HepG2 (cell line): Measurements from ENCODE around the gene ARHGAP23. TPM values are rescaled to one million over a fixed set of nuclear protein-coding genes. Genes with fewer than 3 reads are reported as not detected.
A peak's percentile ranks its signal among the peaks of the same experiment; 100 is the strongest.

Experiments
- BORCS8-MEF2B ChIP-seq: sonication (generic); formaldehyde crosslinking; IDR thresholded peaks from 2 replicates; pipeline ENCODE4 v1.8.0; 2022; ENCODE audit warnings: mild to moderate bottlenecking, missing genetic modification reagents
- BRD4 ChIP-seq: sonication (generic); formaldehyde crosslinking; IDR thresholded peaks from 2 replicates; pipeline ENCODE4 v1.4.0; 2020; ENCODE audit warnings: missing genetic modification reagents
- DNMT3B ChIP-seq: conservative IDR thresholded peaks from 2 replicates; pipeline ENCODE4 v1.6.1; 2016; ENCODE audit warnings: missing biosample characterization, control low read depth
- DPF2 ChIP-seq: sonication (generic); formaldehyde crosslinking; IDR thresholded peaks from 2 replicates; pipeline ENCODE4 v1.4.0; 2020; ENCODE audit warnings: mild to moderate bottlenecking, low read depth, missing genetic modification reagents, borderline replicate concordance
- FOXP1 ChIP-seq, 2 experiments: fragments of 450-650 bp in 1 of 2; IDR thresholded peaks; 2 replicates each; pipeline ENCODE4 v1.6.1; 2017 to 2018; ENCODE audit warnings: antibody characterized with exemption in 1 of 2
- GATAD2A ChIP-seq: IDR thresholded peaks from 2 replicates; pipeline ENCODE4 v1.6.1; 2016
- JUN ChIP-seq: sonication (generic); formaldehyde crosslinking; IDR thresholded peaks from 2 replicates; pipeline ENCODE4 v1.4.0; 2020; ENCODE audit warnings: mild to moderate bottlenecking, missing genetic modification reagents
- PCBP1 ChIP-seq: fragments of 200-400 bp; formaldehyde crosslinking; IDR thresholded peaks from 2 replicates; pipeline ENCODE4 v1.6.1; 2017; ENCODE audit warnings: mild to moderate bottlenecking, low read depth, low read length, borderline replicate concordance
- PRDM4 ChIP-seq: sonication (generic); formaldehyde crosslinking; IDR thresholded peaks from 2 replicates; pipeline ENCODE4 v1.9.0; 2021; ENCODE audit warnings: missing genetic modification reagents, borderline replicate concordance
- SP2 ChIP-seq: sonication (generic); formaldehyde crosslinking; IDR thresholded peaks from 2 replicates; pipeline ENCODE4 v1.5.1; 2020; ENCODE audit warnings: mild to moderate bottlenecking, missing genetic modification reagents
- ZKSCAN5 ChIP-seq: sonication (generic); formaldehyde crosslinking; IDR thresholded peaks from 2 replicates; pipeline ENCODE4 v1.5.1; 2020; ENCODE audit warnings: mild to moderate bottlenecking, missing genetic modification reagents
- ZNF276 ChIP-seq: sonication (generic); formaldehyde crosslinking; IDR thresholded peaks from 2 replicates; pipeline ENCODE4 v1.4.0; 2020; ENCODE audit warnings: mild to moderate bottlenecking, low read depth, missing genetic modification reagents
- ZNF740 ChIP-seq: sonication (generic); formaldehyde crosslinking; IDR thresholded peaks from 2 replicates; pipeline ENCODE4 v1.4.0; 2020; ENCODE audit warnings: missing genetic modification reagents
- ZNF784 ChIP-seq: sonication (generic); formaldehyde crosslinking; IDR thresholded peaks from 2 replicates; pipeline ENCODE4 v1.5.1; 2020; ENCODE audit warnings: missing genetic modification reagents, mild to moderate bottlenecking, borderline replicate concordance
- polyA plus RNA-seq, 8 experiments: library from polyadenylated mRNA; depleted of rRNA in 3 of 8; stranded (reverse) in 7 of 8; unstranded in 1 of 8; fragments of >200 nt; fragmentation: Illumina TruSeq in 4 of 8; extraction: Trizol in 4 of 8; gene quantifications; 2 replicates each; pipeline versions ENCODE4 v1.2.1 to v1.2.3, GENCODE V29; 2011 to 2016; ENCODE audit warnings: low read depth in 4 of 8, missing spikeins in 1 of 8, mixed read lengths in 1 of 8; ENCODE audit not compliant: insufficient read depth in 1 of 8
- total RNA-seq, 5 experiments: library from RNA; depleted of rRNA; stranded (reverse); fragments of >200 nt; fragmentation: Illumina TruSeq; extraction: Trizol; gene quantifications; 2 replicates each; pipeline ENCODE4 v1.2.3, GENCODE V29; 2016; ENCODE audit warnings: low read depth in 1 of 5
- TF ChIP-seq, protein P1 (sequence below): sonication (generic); formaldehyde crosslinking; IDR thresholded peaks from 2 replicates; pipeline ENCODE4 v1.4.0; 2020; ENCODE audit warnings: mild to moderate bottlenecking, missing genetic modification reagents
- TF ChIP-seq, protein P2 (sequence below): sonication (generic); formaldehyde crosslinking; IDR thresholded peaks from 2 replicates; pipeline ENCODE4 v1.8.0; 2022; ENCODE audit warnings: low read depth, missing genetic modification reagents

ARHGAP23 gene
- total and polyA plus RNA-seq, 2 of the 13 experiments (the other 11 are each of a cell fraction or from before 2014, with no cell fraction given), result 0.03 TPM; not detected in 1

DNA sequence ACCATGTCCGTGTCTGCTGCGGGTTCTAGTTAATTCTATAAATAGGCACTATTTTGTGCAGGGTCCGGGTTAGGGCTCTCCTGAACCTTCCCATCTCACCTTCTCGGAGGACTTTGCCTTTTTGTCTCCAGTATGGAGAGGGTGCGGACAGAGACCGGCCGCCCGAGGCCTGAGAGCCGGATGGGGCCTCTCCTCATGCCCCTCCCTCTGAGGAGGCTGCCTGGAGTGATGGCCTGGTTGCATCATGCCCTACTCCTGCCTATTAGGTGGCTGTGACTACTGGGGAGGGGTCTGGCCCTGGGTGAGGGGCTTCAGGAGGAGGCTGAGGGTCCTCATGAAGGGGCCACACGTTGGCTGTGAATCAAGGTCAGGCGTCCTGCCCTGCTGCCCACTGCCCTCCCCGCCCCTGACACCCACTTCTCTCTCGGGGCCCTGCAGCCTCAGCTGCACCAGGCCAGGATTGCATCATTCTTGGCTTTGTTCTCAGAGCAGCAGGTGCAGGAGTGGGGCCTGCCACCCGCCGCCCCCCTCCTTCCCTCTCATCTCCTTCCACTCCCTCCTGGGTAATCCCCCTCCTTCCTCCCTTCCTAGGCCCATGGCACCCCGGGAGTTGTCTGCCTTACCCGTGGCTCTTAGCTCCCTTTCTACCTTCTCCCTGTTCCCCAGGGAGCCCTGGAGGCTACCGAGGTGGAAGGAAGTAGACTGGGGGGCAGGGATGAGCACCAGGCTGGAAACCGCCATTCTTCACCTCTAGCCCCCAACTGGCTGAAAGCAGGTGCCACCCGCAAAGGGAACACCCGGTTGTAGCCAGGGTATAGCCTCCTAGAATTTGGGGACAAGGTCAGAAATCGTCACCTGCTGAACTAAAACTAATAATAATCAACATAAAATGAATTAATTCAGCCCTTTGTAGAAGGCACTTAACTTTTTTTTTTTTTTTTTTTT, 12.7 kb upstream of the ARHGAP23 start (continued):
- TF ChIP-seq ZNF740 (CRISPR knock-in tag) (no peak), ZNF276 (CRISPR knock-in tag) (0 out of 2 replicates have a peak, but pooled peaks have one; percentile 6), DPF2 (CRISPR knock-in tag) (peak; percentile 66; the same call in 1 of the 2 replicates), BRD4 (CRISPR knock-in tag) (no peak), SP2 (CRISPR knock-in tag) (no peak; the same call in 1 of the 2 replicates), ZNF784 (CRISPR knock-in tag) (no peak), PRDM4 (CRISPR knock-in tag) (peak; percentile 27; the same call in 1 of the 2 replicates), ZKSCAN5 (CRISPR knock-in tag) (no peak; the same call in 1 of the 2 replicates), PCBP1 (peak; percentile 95), GATAD2A (CRISPR knock-in tag) (peak; percentile 92), FOXP1 (IDR thresholded peaks at IDR 0.05) (no peak), FOXP1 (CRISPR knock-in tag; IDR thresholded peaks at IDR 0.05) (peak; percentile 21; the same call in 1 of the 2 replicates), BORCS8-MEF2B (CRISPR knock-in tag) (peak; percentile 63; the same call in 1 of the 2 replicates), JUN (CRISPR knock-in tag) (no peak), DNMT3B (CRISPR knock-in tag) (peak; percentile 59; the same call in 1 of the 2 replicates)
- TF ChIP-seq, protein P1, sequence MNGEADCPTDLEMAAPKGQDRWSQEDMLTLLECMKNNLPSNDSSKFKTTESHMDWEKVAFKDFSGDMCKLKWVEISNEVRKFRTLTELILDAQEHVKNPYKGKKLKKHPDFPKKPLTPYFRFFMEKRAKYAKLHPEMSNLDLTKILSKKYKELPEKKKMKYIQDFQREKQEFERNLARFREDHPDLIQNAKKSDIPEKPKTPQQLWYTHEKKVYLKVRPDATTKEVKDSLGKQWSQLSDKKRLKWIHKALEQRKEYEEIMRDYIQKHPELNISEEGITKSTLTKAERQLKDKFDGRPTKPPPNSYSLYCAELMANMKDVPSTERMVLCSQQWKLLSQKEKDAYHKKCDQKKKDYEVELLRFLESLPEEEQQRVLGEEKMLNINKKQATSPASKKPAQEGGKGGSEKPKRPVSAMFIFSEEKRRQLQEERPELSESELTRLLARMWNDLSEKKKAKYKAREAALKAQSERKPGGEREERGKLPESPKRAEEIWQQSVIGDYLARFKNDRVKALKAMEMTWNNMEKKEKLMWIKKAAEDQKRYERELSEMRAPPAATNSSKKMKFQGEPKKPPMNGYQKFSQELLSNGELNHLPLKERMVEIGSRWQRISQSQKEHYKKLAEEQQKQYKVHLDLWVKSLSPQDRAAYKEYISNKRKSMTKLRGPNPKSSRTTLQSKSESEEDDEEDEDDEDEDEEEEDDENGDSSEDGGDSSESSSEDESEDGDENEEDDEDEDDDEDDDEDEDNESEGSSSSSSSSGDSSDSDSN, result peak; percentile 87
- TF ChIP-seq, protein P2, sequence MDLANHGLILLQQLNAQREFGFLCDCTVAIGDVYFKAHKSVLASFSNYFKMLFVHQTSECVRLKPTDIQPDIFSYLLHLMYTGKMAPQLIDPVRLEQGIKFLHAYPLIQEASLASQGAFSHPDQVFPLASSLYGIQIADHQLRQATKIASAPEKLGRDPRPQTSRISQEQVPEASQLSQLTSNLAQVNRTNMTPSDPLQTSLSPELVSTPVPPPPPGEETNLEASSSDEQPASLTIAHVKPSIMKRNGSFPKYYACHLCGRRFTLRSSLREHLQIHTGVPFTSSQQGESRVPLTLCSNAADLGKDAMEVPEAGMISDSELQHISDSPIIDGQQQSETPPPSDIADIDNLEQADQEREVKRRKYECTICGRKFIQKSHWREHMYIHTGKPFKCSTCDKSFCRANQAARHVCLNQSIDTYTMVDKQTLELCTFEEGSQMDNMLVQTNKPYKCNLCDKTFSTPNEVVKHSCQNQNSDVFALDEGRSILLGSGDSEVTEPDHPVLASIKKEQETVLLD, result no peak
